GM19324 (cell line): Measurements from ENCODE around the gene TNIP2.

Experiments
- ATAC-seq: cut with Tn5 transposase; IDR thresholded peaks from one replicate; pipeline ENCODE4 v1.9.1; 2021; ENCODE audit warnings: mild to moderate bottlenecking, moderate library complexity; ENCODE audit not compliant: unreplicated experiment, low FRiP score

The TNIP2 gene

DNA sequence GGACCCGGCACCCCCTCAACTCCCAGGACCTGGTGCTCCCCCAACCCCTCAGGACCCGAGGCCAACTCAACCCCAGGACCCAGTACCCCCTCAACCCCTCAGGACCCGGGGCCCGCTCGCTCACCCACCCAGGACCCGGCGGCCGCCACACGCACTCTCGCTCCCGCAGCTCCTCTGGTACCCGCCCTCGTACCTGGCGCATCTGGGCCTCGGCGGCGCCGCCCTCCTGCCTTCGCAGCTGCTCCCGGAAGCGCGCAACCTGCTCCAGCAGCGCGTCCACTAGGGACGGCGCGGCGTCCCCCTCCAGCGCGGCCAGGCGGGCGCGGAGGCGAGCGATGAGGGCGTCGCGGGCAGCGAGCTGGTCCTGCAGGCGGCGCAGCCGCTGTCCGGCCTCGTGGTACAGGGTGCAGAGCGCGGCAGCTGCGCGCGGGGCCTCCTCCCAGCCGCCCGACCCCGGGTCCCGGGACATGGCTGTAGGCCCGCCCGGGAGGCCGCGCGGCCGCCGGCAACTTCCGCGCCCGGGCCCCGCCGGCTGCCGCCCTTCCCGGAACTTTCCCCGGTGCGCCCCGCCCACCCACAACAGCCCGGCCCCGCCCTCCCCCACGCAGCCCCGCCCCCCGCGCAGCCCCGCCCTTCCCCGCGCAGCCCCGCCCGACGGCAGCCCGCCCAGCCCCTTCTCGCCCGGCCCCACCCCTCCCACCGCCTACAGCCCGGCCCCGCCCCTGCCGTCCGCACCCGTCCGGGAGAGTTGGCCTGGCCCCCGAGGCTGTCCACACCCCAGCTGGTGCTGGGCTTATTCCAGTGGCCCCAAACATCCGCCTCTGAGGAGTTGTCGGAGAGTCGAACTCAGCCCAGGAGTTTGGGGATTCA, at the start of gene TNIP2:
TSS of gene TNIP2 (minus strand) at position 516 of the 870 bp plus-strand sequence. CDS start at position 469, 47 bp downstream.
- ATAC-seq: peak; percentile 83

- ATAC-seq: no peak
Observed at GRCh38 chr4:2804973-2805501, 48.9 kb upstream of the TNIP2 start.

GRCh38 chr4:2804449-2804972, 48.4 kb upstream of the TNIP2 start:
- no peak for ATAC-seq

DNA sequence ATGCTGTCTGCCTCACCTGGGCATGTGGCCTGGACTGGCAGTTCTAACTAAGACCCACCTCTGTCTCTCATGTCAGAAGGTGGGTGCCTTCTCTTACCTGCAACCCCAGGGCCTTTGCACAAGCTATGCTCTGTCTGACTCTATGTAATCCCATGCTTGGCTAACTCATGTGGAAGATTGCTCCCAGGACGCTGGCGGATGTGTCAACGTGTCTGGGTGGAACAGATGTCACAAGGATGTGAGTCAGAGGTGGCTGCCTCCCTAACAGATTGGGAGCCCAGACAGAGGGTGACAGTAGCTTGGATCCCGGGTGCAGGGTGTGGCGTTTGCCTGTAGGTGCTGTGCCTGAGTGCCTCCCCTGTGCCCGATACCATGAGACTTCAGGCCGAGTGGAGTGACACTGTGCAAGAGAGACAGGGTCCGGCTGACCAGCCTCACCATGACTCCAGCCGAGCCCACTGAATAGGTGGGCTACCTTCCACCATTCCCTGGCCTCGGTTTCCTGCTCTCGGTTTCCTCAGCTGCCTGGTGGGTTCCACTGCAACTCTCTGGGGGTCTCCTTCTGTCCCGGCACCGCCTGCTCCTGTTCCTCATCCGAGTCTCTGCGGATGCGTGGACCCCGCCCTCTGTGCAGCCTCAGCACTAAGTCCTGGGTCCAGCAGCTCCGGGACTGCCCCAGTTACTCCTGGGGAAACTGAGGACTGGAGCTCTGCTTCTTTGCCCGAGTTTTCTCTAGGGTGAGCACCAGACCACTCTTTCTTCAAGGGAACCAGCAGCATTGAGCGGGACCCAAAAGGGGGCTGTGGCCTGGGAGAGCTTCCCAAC, 47.7 kb upstream of the TNIP2 start:
- ATAC-seq: no peak

GRCh38 chr4:2802618-2803531, 46.7 kb upstream of the TNIP2 start:
- ATAC-seq: no peak

- no peak for ATAC-seq
Observed at GRCh38 chr4:2800691-2801596, 44.8 kb upstream of the TNIP2 start.

- ATAC-seq: no peak
Observed at GRCh38 chr4:2799971-2800690, 44.0 kb upstream of the TNIP2 start.

- ATAC-seq: no peak
Observed at GRCh38 chr4:2799224-2799911, 43.2 kb upstream of the TNIP2 start.

DNA sequence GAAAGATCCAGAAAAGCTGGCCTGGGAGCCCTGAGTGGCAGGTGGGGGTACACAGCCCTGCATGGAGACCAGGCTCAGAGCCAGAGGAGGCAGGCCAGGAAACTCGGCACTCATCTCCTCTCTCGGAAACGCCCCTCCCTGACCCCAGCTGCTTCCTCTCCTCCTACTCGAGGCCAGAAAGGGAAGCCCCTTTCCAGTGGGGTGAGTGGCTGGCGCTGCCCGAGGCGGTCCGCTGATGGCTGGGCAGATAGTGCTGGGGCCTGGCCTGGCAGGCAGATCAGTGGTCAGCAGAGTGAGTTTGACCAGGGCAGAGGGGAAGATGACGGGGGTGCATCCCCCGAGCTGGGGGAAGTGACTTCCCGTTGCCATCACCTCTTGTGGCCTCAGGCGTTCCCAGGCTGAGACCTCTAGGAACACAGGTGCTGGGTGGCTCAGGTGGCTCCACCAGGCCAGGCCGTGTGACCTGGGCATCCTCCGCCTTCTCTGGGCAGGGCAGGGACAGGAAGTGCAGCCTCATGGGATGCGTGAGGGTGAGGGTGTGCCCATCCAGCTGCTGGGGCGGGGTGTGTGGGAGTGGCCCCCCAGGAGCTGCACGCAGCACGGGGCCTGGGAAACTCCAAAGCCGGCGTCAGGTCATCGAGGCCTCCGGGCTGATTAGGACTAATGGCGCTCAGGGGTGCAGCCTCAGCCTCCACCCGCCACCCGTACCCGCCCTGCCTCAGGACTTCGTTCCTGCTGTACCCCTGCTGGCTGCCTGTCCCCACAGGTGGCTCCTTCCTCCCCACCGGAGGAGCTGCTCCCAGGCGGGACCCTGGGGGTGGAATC, 42.5 kb upstream of the TNIP2 start:
- no peak for ATAC-seq

DNA sequence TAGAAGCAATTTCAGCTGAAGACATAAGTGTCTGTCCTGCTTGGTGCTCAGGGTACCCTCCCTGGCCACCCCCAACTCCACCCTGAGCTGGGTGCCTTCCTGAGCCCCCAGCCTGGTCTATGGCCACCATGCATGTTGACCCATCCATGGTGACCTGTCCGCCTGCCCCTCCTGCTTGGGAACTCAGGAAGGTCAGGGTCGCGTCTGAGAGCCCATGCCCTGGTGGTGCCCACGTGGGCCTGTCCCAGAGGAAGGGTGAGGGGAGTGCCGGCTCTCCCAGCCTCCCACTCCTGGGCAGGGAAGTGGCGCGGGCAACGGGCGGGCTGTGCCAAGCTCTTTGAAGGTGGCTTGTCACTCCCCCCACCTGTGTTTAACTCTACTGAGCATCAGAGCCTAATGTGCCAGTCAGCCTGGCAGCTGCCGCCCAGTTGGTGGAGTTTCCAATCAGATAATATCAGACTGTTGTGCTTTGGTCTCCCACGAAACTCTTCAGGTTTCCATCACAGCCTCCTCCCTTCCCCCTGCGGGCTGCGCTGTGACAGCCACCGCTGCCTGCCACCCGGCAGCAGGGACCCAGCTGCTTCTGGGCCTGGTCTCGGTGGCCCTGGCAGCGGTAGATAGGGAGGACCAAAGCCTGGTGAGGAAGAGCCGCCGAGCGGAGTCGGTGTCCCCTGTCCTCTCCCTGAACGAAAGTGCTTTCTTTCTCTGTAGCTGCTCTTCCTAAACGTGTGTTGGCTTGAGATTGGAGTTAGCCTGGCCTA, 41.6 kb upstream of the TNIP2 start:
- ATAC-seq: no peak

- ATAC-seq: no peak
Observed at GRCh38 chr4:2796849-2797544, 40.9 kb upstream of the TNIP2 start.

- ATAC-seq: no peak
Observed at GRCh38 chr4:2795893-2796848, 40.0 kb upstream of the TNIP2 start.

GRCh38 chr4:2795300-2795892, 39.3 kb upstream of the TNIP2 start:
- no peak for ATAC-seq
